AG09309 (cell line): ENCODE data around the gene RADIL.

Experiments used
- DNase-seq: peaks from one replicate; pipeline ENCODE4 v3.0.0-alpha.2; 2010; ENCODE audit warnings: low read depth
- H3K4me3 ChIP-seq: 2 replicates; pipeline ENCODE4 v1.5.1; 2011; ENCODE audit warnings: mild to moderate bottlenecking, low read depth, low read length, moderate library complexity; ENCODE audit not compliant: control insufficient read depth
- TF ChIP-seq, protein P1 (sequence below): IDR thresholded peaks from 2 replicates; pipeline ENCODE4 v1.5.1; 2011; ENCODE audit warnings: mild to moderate bottlenecking, low read depth, low read length, inconsistent platforms; ENCODE audit not compliant: insufficient read depth, control insufficient read depth; ENCODE audit errors: missing control alignments

RADIL gene

DNA sequence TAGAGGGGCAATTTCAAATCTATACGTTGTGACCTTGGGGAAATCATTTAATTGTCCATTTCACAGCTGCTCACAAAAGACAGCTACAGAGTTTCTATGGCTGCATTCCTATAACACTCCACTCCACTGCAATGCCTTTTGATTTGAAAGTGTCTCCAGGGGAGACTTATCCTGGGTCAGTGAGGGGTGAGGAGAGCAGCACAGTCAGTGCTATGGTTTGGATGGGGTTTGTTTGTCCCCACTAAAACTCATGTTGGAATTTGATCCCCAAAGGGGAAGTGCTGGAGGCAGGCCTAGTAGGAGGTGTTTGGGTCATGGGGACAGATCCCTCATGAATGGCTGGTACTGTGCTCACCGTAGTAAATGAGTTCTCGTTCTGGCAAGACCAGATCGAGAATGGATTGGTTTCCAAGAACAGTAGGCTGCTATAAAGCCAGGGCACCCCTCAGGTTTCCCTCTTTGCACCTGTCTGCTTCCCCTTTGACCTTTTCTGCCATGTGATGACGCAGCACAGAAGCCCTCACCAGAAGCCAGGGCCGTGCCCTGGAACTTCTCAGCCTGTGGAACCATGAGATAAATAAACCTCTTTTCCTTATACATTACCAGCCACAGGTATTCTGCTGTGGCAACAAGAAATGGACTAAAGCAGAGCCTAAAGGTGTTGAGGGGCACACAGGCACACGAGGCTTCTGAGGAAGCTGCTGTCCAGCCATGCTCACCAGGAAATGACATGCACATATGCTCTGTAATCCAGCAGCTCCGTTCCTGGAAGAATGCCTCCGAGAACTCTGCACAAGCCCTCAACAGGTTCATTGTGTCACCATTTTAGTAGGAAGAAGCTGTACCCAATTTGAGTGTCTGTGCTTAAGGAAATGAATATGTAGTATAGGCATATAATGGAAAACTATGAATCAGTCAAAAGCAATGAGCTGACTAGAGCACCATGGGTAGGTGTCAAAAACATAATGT lies 16.7 kb downstream of the RADIL start:
- DNase-seq, result no peak
- TF ChIP-seq, protein P1, sequence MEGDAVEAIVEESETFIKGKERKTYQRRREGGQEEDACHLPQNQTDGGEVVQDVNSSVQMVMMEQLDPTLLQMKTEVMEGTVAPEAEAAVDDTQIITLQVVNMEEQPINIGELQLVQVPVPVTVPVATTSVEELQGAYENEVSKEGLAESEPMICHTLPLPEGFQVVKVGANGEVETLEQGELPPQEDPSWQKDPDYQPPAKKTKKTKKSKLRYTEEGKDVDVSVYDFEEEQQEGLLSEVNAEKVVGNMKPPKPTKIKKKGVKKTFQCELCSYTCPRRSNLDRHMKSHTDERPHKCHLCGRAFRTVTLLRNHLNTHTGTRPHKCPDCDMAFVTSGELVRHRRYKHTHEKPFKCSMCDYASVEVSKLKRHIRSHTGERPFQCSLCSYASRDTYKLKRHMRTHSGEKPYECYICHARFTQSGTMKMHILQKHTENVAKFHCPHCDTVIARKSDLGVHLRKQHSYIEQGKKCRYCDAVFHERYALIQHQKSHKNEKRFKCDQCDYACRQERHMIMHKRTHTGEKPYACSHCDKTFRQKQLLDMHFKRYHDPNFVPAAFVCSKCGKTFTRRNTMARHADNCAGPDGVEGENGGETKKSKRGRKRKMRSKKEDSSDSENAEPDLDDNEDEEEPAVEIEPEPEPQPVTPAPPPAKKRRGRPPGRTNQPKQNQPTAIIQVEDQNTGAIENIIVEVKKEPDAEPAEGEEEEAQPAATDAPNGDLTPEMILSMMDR, result no peak
- H3K4me3 ChIP-seq, result no peak overlapping the region

DNA sequence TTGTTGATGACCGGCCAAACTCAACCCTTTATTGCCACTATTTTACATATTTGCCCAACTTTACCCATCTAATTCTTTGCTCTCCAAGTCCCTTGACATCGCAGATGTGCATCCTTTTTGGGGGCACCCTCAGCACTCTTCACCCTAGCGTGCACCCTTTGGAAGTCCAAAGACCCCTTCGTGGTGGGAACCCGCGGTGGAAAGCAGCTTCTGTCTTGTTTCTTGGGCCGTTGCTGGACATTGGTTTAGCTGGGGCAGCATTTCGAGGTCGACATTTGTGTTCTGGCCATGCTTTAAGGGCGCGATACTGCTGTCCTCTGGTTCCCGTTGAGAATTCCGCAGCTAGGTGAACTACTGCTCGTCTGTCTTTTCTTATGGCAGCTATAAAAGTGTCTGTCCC lies 21.4 kb downstream of the RADIL start:
- no peak overlapping the region for H3K4me3 ChIP-seq
- no peak for DNase-seq
- TF ChIP-seq, protein P1, result no peak

DNA sequence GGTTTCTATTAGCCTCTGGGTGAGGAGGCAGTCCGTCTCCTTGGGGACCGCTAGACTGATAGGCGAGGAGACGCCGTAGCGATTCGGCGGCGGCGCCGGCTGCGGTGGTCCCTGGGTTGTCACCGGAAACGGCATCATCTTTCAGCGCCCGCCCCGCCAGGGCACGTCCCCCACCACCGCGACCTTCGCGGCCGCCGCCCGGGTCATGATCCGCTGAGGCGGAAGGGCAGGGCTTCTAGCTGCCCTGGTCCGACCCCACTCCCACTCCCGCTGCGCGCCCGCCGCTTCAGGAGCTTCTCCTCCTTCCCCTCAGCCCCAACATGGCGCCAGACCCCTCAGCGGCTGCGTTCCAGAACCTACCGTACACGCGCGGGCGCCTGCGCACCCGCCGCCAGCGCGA lies 21.8 kb downstream of the RADIL start, which contains the start of gene PAPOLB:
TSS of gene PAPOLB (minus strand) at position 358 of the 400 bp plus-strand sequence. CDS start at position 138, 220 bp downstream.
- no peak within 1 kb of the TSS; the same call in 1 of the 2 replicates for H3K4me3 ChIP-seq
- TF ChIP-seq, protein P1, result no peak
- no peak for DNase-seq

DNA sequence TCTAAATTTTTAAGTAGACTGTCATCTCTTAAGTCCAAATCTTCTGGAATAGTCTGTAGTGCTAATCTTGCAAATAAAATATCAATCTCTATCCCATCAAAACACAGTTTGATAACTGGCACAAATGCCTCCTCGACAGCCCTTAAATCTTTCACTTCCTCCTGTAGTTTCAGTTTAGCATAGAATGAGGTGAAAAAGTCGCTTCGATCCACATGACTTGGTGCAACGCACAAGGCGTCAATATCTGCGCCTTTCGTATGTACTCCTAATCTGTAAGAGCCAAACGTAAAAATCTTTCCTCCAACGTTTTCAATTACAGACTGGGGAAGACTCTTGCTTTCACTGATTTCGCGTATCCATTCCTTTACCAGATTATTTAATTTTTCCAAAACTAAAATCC lies 22.3 kb downstream of the RADIL start:
- no peak for DNase-seq
- TF ChIP-seq, protein P1, result no peak
- no peak overlapping the region for H3K4me3 ChIP-seq

DNA sequence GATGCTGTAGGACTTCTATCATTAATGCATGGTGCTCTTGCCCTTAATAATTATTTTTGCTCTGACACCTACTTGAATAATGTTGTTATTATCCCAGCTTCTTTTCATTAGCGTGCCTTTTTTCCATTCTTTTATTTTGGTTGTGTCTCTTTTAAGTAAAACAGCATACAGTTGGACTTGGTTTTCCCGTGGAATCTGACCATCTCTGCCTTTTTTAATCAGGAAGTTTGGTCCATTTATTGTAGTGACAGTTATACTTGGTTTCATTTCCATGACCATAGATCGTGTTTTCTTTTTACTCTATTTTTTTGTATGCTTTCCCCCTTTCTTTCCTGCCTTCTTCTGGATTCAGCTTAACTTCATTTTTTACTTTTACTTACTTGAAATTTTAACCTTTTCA lies 26.3 kb downstream of the RADIL start:
- TF ChIP-seq, protein P1, result no peak
- no peak overlapping the region for H3K4me3 ChIP-seq
- no peak for DNase-seq

DNA sequence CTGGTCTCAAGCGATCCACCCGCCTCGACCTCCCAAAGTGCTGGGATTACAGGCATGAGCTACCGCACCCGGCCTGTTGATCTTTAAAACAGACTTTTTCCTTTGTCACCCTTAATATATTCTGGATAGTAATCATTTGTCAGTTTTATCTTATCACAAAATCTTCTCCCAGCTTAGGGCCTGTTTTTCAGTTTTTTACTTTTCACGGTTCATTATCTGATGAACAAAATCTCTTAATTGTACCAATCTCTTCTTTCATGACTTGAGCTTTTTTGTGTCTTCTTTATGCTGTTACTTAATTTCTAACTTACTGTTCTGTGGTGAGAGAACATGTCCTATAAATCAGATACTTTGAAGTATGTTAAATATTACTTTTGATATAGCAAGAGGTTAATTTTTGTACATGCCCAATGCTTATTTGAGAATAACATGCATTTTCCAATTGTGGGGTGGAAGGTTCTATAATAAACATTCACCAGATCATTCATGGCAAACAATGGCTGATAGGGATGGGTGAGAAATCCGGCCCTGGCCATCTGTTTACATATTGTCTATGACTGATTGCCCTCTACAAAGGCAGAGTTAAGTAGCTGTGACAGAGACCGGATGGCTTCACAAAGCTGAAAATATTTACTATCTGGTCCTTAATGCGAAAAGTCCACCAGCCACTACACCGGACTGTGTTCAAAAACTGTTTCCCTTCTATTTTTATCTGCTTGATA lies 27.0 kb downstream of the RADIL start:
- H3K4me3 ChIP-seq, result no peak overlapping the region
- DNase-seq, result no peak
- TF ChIP-seq, protein P1, result no peak
